Activated T-cell treated with anti-CD3 and anti-CD28 coated beads for 4 hours (primary cell): Measurements from ENCODE around the gene KCNQ2.

Experiments
- DNase-seq: peaks from one replicate; pipeline ENCODE4 v3.0.0-alpha.2; 2020

Gene KCNQ2

GRCh38 chr20:63451821-63452220 lies 20.6 kb downstream of the KCNQ2 start:
- no peak for DNase-seq

GRCh38 chr20:63449796-63450730 lies 22.4 kb downstream of the KCNQ2 start:
- no peak for DNase-seq

- no peak for DNase-seq
Observed at GRCh38 chr20:63449025-63449424, 23.4 kb downstream of the KCNQ2 start.

DNA sequence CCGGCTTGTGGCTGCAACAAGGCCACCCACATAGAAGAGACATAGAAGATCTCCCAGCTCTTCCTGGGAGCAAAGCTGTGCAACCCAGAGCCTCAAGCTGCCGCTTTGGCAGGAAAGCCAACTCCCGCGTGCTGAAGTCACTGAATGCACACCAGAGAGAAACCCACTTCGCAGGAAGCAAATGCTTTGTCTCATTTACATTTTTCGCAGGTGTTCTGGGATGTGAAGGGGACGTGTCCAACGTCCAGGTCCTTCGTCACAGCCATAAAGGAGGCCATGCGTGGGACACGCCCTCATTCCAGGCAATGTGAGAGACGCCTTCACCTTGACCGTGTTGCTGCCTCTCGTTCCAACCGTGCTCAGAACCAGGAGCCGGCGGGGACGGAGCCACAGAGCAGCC lies 24.4 kb downstream of the KCNQ2 start:
- DNase-seq, result no peak

GRCh38 chr20:63447320-63447719 lies 25.1 kb downstream of the KCNQ2 start:
- no peak for DNase-seq

GRCh38 chr20:63446216-63447024 lies 26.0 kb downstream of the KCNQ2 start:
- DNase-seq, result no peak

DNA sequence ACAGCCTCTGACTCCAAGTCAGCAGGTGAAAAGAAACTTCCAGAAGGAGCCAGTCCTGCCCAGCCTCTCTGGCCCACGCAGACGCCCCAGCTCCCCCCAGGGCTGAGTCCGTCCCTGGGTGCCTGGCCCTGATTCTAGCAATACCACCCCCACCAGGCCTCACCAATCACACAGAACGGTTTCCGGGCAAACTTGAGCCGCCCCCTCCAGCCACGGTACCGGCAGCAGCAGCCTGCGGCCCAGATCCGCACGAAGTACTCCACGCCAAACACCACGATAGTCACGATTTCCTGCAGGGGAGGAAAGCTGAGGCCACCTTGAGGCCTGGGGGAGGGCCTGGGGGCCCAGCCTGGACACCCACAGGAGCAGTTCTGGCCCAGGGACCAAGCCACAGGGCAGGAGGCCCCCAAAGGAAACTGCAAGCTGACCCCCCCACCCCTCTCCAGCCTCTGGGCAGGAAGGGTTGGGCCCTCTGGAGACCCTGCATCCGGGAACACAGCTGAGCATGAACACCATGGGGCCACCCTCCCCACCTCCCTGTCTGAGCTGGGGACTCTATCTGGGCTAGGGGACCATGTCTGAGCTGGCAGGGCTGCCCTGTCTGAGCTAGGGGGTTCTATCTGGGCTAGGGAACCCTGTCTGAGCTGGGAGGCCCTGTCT lies 27.2 kb downstream of the KCNQ2 start:
- no peak for DNase-seq

GRCh38 chr20:63444548-63444947 lies 27.9 kb downstream of the KCNQ2 start:
- DNase-seq, result no peak

- DNase-seq, result no peak
Observed at GRCh38 chr20:63443606-63444395, 28.7 kb downstream of the KCNQ2 start.

DNA sequence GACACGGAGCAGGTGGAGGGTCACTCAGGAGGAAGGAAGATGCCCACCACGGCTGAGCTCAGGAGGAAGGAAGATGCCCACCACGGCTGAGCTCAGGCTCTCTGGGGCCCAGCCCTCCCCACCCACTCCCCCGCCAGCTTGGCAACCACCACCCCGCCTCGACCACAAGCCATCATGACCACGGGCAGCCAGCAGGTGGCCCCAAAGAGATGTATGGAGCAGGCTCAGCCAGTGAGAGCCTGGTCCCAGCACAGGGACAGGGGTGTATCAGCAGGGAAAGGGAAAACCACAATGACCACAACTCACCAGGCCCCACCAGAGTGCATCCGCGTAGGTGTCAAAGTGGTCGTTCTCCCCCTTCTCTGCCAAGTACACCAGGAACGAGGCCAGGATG lies 30.4 kb downstream of the KCNQ2 start:
- DNase-seq, result peak; percentile 49

GRCh38 chr20:63441136-63442099 lies 31.0 kb downstream of the KCNQ2 start:
- DNase-seq, result no peak

- DNase-seq, result no peak
Observed at GRCh38 chr20:63440366-63440955, 32.0 kb downstream of the KCNQ2 start.

DNA sequence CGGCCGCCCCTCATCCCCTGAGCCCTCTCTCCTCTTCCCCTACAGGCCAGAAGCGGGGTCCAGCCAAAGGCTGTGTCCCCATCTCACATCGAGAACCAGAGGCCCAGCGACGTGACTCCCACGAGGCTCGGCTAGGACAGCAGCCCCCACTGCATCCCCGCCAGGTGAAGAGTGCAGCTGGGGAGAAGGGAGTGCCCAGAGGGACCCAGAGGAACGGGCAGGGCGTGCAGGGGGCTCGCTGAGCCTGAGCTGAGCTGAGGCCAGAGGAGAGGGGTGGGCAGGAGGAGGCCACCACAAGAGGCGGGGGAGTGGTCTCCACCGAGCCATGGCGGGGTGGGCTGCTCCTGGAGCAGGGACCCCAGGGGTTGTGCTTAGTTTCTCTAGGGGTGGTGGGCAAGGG lies 32.6 kb downstream of the KCNQ2 start:
- no peak for DNase-seq

DNA sequence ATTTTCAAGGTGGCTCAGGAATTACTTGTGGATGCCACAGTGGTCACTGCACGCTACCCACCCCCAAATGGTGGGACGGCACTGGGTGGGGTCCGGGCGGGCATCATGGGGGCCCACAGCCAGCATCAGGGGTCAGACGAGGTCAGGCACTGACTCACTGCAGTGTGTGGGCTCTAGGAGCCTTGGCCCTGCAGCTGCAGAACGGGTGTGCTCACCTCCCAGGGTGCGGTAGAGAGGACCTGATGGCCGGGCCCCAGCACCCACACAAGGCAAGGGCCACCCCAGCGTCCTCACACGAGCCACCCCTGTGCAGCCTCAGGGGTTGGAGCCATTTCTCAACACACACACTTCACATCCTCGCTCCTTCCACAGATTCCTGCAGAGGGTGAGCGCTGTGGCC lies 34.3 kb downstream of the KCNQ2 start:
- DNase-seq, result no peak

GRCh38 chr20:63435552-63435951 lies 36.9 kb downstream of the KCNQ2 start:
- DNase-seq, result no peak

- DNase-seq, result peak; percentile 63
Observed at GRCh38 chr20:63434599-63435378, 37.7 kb downstream of the KCNQ2 start.

GRCh38 chr20:63433756-63434531 lies 38.5 kb downstream of the KCNQ2 start:
- no peak for DNase-seq

DNA sequence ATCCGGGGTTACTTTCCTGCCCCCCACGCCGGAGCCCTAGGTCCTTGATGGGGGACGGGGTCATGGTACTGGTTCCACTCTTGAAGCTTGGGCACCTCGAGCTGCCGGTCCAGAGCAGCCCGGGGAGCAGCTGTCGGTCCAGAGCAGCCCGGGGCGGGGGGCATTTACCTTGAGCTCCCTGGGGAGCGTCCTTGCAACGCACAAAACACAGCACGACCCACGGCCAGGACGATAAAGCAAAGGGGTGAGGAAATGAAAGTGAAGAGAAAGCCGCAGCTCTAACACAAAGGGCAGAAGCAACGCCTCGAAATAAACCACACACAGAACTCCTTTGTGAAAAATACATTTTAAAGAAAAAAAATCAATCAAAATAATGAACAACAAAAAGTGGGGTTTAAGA lies 39.1 kb downstream of the KCNQ2 start:
- DNase-seq, result no peak
